GM23248 (cell line): ENCODE data around the gene ATXN7L1. TPM values are rescaled to one million over a fixed set of nuclear protein-coding genes. Genes with fewer than 3 reads are reported as not detected.

Experiments used
- DNase-seq: peaks from one replicate; pipeline ENCODE4 v3.0.0-alpha.2; 2015
- H2AFZ ChIP-seq: fragments of 200-600 bp; sonication (generic); 2 replicates; pipeline ENCODE4 v1.6.1; 2016; ENCODE audit warnings: antibody characterized with exemption
- H3F3A ChIP-seq: fragments of 200-600 bp; sonication (generic); 2 replicates; pipeline ENCODE4 v1.6.1; 2016; ENCODE audit warnings: mild to moderate bottlenecking, antibody characterized with exemption, mixed run types; ENCODE audit not compliant: insufficient read depth
- H3K27ac ChIP-seq: fragments of 200-600 bp; sonication (generic); 2 replicates; pipeline ENCODE4 v1.5.1; 2016; ENCODE audit warnings: mild to moderate bottlenecking
- H3K27me3 ChIP-seq: fragments of 200-600 bp; sonication (generic); replicated peaks from 2 replicates; pipeline ENCODE4 v1.6.1; 2016; ENCODE audit warnings: mild to moderate bottlenecking; ENCODE audit not compliant: insufficient read depth
- H3K36me3 ChIP-seq: fragments of 200-600 bp; sonication (generic); 2 replicates; pipeline ENCODE4 v1.6.1; 2016; ENCODE audit warnings: low read depth, mild to moderate bottlenecking
- H3K4me1 ChIP-seq: fragments of 200-600 bp; sonication (generic); 2 replicates; pipeline ENCODE4 v1.6.1; 2016; ENCODE audit warnings: mild to moderate bottlenecking; ENCODE audit not compliant: insufficient read depth
- H3K4me2 ChIP-seq: fragments of 200-600 bp; sonication (generic); one replicate; pipeline ENCODE4 v1.6.1; 2016; ENCODE audit warnings: mild to moderate bottlenecking; ENCODE audit not compliant: unreplicated experiment
- H3K4me3 ChIP-seq: fragments of 200-600 bp; sonication (generic); 2 replicates; pipeline ENCODE4 v1.5.1; 2016; ENCODE audit warnings: mild to moderate bottlenecking
- H3K79me2 ChIP-seq: fragments of 200-600 bp; sonication (generic); 2 replicates; pipeline ENCODE4 v1.6.1; 2016; ENCODE audit warnings: mild to moderate bottlenecking; ENCODE audit not compliant: insufficient read depth
- H3K9ac ChIP-seq: fragments of 200-600 bp; sonication (generic); 2 replicates; pipeline ENCODE4 v1.6.1; 2016; ENCODE audit warnings: mild to moderate bottlenecking
- H3K9me2 ChIP-seq: fragments of 200-600 bp; sonication (generic); 2 replicates; pipeline ENCODE4 v1.6.1; 2016; ENCODE audit warnings: mixed run types, mild to moderate bottlenecking, moderate library complexity; ENCODE audit not compliant: insufficient read depth
- H3K9me3 ChIP-seq: fragments of 200-600 bp; sonication (generic); one replicate; pipeline ENCODE4 v1.6.1; 2017; ENCODE audit warnings: low read depth
- H4K20me1 ChIP-seq: fragments of 200-600 bp; sonication (generic); 2 replicates; pipeline ENCODE4 v1.6.0; 2016; ENCODE audit not compliant: insufficient read depth
- EZH2 ChIP-seq: fragments of 200-600 bp; sonication (generic); IDR thresholded peaks from 2 replicates; pipeline ENCODE4 v1.6.1; 2018; ENCODE audit warnings: antibody characterized with exemption, mild to moderate bottlenecking; ENCODE audit not compliant: insufficient read depth, poor library complexity, severe bottlenecking
- EZH2phosphoT487 ChIP-seq: fragments of 200-600 bp; sonication (generic); IDR thresholded peaks from 2 replicates; pipeline ENCODE4 v1.6.1; 2018; ENCODE audit warnings: antibody characterized with exemption, moderate library complexity, mild to moderate bottlenecking, low read depth; ENCODE audit not compliant: insufficient read depth
- WGBS, 2 experiments: methylation state at CpG; one replicate each; pipeline ENCODE4 v1.1.6; 2015 to 2017; ENCODE audit warnings: low lambda C conversion rate in 2 of 2, low coverage in 1 of 2; ENCODE audit errors: missing lambda C conversion rate in 2 of 2; 5-methylcytosine and 5-hydroxymethylcytosine counted together
- in situ Hi-C: fragments of 300-500 bp; cut with MboI; formaldehyde crosslinking; loops from 2 replicates; pipeline ENCODE4 v1.15.0; 2020
- polyA plus RNA-seq: library from polyadenylated mRNA; unstranded; fragments of >200 nt; fragmentation: Nextera tagmentation; extraction: Ambion mirVana; gene quantifications from 2 replicates; pipeline ENCODE4 v1.2.1, GENCODE V29; 2016
- total RNA-seq: library from RNA; depleted of rRNA; stranded (reverse); fragments of >200 nt; shearing (Covaris generic); gene quantifications from 2 replicates; pipeline ENCODE4 v1.2.3, GENCODE V29; 2014

Gene ATXN7L1
- total and polyA plus RNA-seq, 2 experiments from 2014 or later = 3.7 to 4.5 TPM

DNA sequence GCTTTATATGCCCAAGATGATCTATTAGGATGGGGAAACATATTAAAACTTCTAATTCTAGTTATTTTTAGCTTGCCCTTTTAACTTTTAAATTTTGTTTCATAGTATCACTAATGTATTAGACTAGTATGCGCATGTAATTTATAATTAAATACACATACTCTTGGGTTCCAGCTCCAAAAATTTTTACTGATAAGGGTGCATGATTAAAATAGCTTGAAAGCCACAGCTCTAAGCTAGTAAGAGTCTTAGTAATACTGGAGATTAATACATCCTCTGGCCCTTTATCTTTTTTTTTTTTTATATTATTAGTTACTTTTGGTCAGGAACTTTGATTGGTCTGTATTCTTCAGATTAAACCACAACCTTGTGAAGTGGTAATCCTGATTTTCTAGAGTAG, 53.6 kb downstream of the ATXN7L1 start:
- H3K4me2 ChIP-seq = no peak overlapping the region
- H3F3A ChIP-seq = peaks cover 10% of the 10 kb centered on the region
- 100% methylated on average over 1 of the region's 1 CpG for WGBS, 2 experiments
- no peak for TF ChIP-seq EZH2
- no peak for TF ChIP-seq EZH2phosphoT487
- H3K4me3 ChIP-seq = no peak overlapping the region
- no peaks in the 10 kb centered on the region for H4K20me1 ChIP-seq
- H3K9ac ChIP-seq = no peak overlapping the region
- no peak overlapping the region for H2AFZ ChIP-seq
- no peak overlapping the region for H3K27ac ChIP-seq
- no peaks in the 10 kb centered on the region for H3K9me3 ChIP-seq
- DNase-seq = no peak
- H3K9me2 ChIP-seq = no peaks in the 10 kb centered on the region
- H3K4me1 ChIP-seq = peaks cover 15% of the 10 kb centered on the region
- no peaks in the 10 kb centered on the region for H3K79me2 ChIP-seq
- H3K27me3 ChIP-seq = no peaks in the 10 kb centered on the region
- H3K36me3 ChIP-seq = no peaks in the 10 kb centered on the region
- in situ Hi-C loops = no loop called here

DNA sequence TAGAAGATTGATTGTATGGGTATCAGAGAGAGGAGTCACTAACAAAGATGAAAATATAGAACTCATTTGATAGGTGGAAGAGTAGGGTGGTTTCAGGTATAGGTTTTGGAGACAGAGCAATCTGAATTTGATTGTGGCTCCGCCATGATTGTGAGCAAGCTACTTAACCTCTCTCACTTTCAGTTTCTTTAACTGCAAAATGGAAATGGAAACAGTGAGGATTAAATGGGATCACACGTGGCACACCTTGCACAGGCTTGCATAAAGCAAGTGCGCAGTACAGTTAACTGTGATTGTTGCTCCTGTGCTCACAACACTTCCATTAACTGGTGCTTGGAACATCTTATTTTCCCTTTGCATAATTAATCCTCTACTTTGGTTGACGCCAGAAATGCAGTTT, 54.9 kb downstream of the ATXN7L1 start:
- Histone ChIP-seq H2AFZ (no peak overlapping the region), H4K20me1 (no peaks in the 10 kb centered on the region), H3K36me3 (no peaks in the 10 kb centered on the region), H3F3A (peaks cover 8% of the 10 kb centered on the region), H3K79me2 (no peaks in the 10 kb centered on the region), H3K9me3 (no peaks in the 10 kb centered on the region), H3K4me2 (no peak overlapping the region), H3K9ac (no peak overlapping the region), H3K4me3 (no peak overlapping the region), H3K27ac (no peak overlapping the region), H3K9me2 (no peaks in the 10 kb centered on the region), H3K4me1 (peaks cover 12% of the 10 kb centered on the region), H3K27me3 (no peaks in the 10 kb centered on the region)
- TF ChIP-seq EZH2phosphoT487 = no peak
- no peak for TF ChIP-seq EZH2
- 94 to 99% methylated on average over 4 of the region's 4 CpGs for WGBS, 2 experiments
- DNase-seq = no peak
- in situ Hi-C loops = no loop called here

DNA sequence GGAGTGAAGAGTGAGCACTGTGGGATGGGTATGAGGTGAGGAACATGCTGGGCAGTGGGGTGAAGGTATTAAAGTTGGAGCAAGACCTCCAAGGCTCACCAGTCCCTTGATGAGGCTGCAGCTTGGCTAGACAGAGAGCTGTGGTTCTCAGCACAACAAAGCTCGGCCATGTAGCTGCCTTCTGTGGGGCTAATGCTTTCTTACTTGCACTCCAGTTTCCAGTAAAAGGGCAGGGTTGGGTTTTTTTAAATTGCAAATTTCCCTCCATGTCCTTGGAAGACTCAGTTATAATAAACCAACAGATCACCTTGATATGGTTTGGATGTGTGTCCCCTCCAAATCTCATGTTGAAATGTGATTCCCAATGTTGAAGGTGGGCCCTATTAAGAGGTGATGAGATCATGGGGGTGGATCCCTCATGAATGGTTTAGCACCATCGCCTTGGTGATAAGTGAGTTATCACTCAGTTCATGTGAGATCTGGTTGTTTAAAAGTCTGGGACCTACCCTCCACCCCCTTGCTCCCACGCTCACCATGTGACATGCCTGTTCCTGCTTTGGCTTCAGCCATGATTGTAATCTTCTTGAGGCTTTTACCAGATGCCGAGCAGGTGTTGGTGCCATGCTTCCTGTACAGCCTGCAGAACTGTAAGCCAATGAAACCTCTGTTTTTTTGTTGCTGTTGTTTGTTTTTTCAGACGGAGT, 55.9 kb downstream of the ATXN7L1 start:
- H3K9me3 ChIP-seq = no peaks in the 10 kb centered on the region
- H3F3A ChIP-seq = peaks cover under 1% of the 10 kb centered on the region
- in situ Hi-C loops = no loop called here
- no peak for DNase-seq
- 83 to 92% methylated on average over 5 of the region's 5 CpGs for WGBS, 2 experiments
- H3K9ac ChIP-seq = no peak overlapping the region
- H3K4me3 ChIP-seq = no peak overlapping the region
- H3K27ac ChIP-seq = no peak overlapping the region
- no peaks in the 10 kb centered on the region for H3K9me2 ChIP-seq
- TF ChIP-seq EZH2 (no peak), EZH2phosphoT487 (no peak)
- H3K4me1 ChIP-seq = peaks cover 12% of the 10 kb centered on the region
- no peaks in the 10 kb centered on the region for H3K36me3 ChIP-seq
- no peaks in the 10 kb centered on the region for H3K27me3 ChIP-seq
- no peak overlapping the region for H3K4me2 ChIP-seq
- H4K20me1 ChIP-seq = no peaks in the 10 kb centered on the region
- no peaks in the 10 kb centered on the region for H3K79me2 ChIP-seq
- H2AFZ ChIP-seq = no peak overlapping the region

DNA sequence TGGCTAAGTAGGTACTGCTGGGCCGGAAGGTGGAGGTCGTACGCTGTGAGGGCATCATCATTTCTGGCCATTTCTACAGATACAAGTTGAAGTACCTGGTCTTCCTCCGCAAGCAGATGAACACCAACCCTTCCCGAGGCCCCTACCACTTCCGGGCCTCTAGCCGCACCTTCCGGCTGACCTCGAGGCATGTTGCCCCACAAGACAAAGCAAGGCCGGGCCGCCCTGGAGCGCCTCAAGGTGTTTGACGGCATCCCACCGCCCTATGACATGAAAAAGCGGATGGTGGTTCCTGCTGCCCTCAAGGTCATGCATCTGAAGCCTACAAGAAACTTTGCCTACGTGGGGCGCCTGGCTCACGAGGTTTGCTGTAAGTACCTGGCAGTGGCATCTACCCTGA, 56.8 kb downstream of the ATXN7L1 start:
- Histone ChIP-seq H4K20me1 (no peaks in the 10 kb centered on the region), H3F3A (no peaks in the 10 kb centered on the region), H3K9me2 (no peaks in the 10 kb centered on the region), H3K9ac (no peak overlapping the region), H3K27ac (no peak overlapping the region), H3K4me2 (no peak overlapping the region), H2AFZ (no peak overlapping the region), H3K79me2 (no peaks in the 10 kb centered on the region), H3K9me3 (no peaks in the 10 kb centered on the region), H3K27me3 (no peaks in the 10 kb centered on the region), H3K36me3 (no peaks in the 10 kb centered on the region), H3K4me3 (no peak overlapping the region), H3K4me1 (peaks cover 12% of the 10 kb centered on the region)
- TF ChIP-seq EZH2phosphoT487 (no peak), EZH2 (no peak)
- in situ Hi-C loops = no loop called here
- 97 to 99% methylated on average over 17 to 18 of the region's 18 CpGs for WGBS, 2 experiments
- no peak for DNase-seq
